ENCODE results near the gene BTNL9.

The BTNL9 gene

GRCh38 chr5:181037365-181037861, 2.7 kb upstream of the BTNL9 start:
- no peak for TF ChIP-seq CTCF (IDR thresholded peaks at IDR 0.05; ENCODE audit: low read depth, low read length)
- no peak overlapping the region for H3K4me3 ChIP-seq (ENCODE audit: low read depth, low read length)

- no peak for TF ChIP-seq CTCF (IDR thresholded peaks at IDR 0.05; ENCODE audit: low read depth, low read length)
- no peak overlapping the region for H3K4me3 ChIP-seq (ENCODE audit: low read depth, low read length)
Measured at GRCh38 chr5:181039471-181039870, 595 bp upstream of the BTNL9 start.

- H3K4me3 ChIP-seq (ENCODE audit: low read depth, low read length), result no peak overlapping the region
- no peak for TF ChIP-seq CTCF (IDR thresholded peaks at IDR 0.05; ENCODE audit: low read depth, low read length)
Measured at GRCh38 chr5:181040631-181040945, 522 bp downstream of the BTNL9 start.

- TF ChIP-seq CTCF (IDR thresholded peaks at IDR 0.05; ENCODE audit: low read depth, low read length), result no peak
Measured at GRCh38 chr5:181041043-181041442, 977 bp downstream of the BTNL9 start.

GRCh38 chr5:181042036-181042713, 2.1 kb downstream of the BTNL9 start:
- no peak overlapping the region for H3K4me3 ChIP-seq (ENCODE audit: low read depth, low read length)

More at GRCh38 chr5:181041043-181041442, 977 bp downstream of the BTNL9 start:
- H3K4me3 ChIP-seq (ENCODE audit: low read depth, low read length), result no peak overlapping the region

GRCh38 chr5:181042722-181043121, 2.7 kb downstream of the BTNL9 start:
- no peak overlapping the region for H3K4me3 ChIP-seq (ENCODE audit: low read depth, low read length)
- no peak for TF ChIP-seq CTCF (IDR thresholded peaks at IDR 0.05; ENCODE audit: low read depth, low read length)

More at GRCh38 chr5:181042036-181042713, 2.1 kb downstream of the BTNL9 start:
- no peak for TF ChIP-seq CTCF (IDR thresholded peaks at IDR 0.05; ENCODE audit: low read depth, low read length)

GRCh38 chr5:181043285-181044092, 3.4 kb downstream of the BTNL9 start:
- no peak for TF ChIP-seq CTCF (IDR thresholded peaks at IDR 0.05; ENCODE audit: low read depth, low read length)
- no peak overlapping the region for H3K4me3 ChIP-seq (ENCODE audit: low read depth, low read length)
